NCI-H748 (cell line): Measurements from ENCODE around the gene EYA4.
"Not testable (repeated sequence)": the region's sequence is repeated elsewhere in the genome, so short reads cannot be mapped to it uniquely, and the experiment has no call there.

Source experiments
- DNase-seq: peaks from one replicate; lab custom pipeline; 2025; ENCODE audit not compliant: unreplicated experiment; lab: John Stamatoyannopoulos, UW

Gene EYA4

DNA sequence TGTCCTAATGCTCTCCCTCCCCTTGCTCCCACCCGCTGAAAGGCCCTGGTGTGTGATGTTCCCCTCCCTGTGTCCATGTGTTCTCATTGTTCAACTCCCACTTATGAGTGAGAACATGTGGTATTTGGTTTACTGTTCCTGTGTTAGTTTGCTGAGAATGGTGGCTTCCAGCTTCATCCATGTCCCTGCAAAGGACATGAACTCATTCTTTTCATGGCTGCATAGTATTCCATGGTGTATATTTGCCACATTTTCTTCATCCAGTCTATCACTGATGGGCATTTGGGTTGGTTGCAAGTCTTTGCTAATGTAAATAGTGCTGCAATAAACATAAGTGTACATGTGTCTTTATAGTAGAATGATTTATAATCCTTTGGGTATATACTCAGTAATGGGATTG, 313.0 kb downstream of the EYA4 start:
- DNase-seq: not testable (repeated sequence)

DNA sequence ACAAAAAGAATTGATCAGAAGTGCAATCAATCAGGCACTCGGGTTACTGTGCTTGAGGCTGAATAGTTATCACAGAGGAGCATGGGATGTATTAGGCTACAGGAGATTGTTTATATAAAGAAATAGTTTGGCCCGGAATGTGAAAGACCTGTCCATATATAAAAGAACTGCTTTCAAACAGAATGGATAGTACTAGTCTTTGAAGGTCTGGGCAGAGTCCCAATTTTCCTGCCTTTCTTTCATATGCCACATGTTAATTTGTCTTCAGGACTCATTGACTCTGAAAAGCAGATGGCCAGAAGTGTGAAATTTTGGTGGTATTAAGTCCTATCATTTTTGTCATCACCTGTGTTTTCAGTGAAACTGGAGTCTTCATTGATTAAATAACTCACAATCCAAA, 314.5 kb downstream of the EYA4 start:
- DNase-seq: no peak

DNA sequence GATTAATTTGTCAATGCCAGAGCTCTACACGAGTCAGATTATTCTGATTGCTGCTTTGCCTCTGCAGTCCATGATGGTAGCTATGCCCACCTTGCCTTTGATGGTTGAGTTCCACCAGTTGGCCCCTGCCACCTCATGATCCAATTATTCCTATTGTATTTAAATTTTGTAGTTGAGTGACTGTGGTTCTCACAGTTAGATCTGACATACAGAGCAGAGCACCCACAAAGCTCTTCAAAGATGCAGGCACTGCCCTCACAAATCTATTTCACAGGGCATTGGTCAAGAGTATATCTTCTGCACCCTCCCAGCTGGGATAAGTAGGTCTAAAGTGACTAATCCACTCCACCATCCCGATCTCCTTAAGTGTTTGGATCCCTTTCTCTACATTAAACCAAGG, 318.8 kb downstream of the EYA4 start:
- DNase-seq: no peak

DNA sequence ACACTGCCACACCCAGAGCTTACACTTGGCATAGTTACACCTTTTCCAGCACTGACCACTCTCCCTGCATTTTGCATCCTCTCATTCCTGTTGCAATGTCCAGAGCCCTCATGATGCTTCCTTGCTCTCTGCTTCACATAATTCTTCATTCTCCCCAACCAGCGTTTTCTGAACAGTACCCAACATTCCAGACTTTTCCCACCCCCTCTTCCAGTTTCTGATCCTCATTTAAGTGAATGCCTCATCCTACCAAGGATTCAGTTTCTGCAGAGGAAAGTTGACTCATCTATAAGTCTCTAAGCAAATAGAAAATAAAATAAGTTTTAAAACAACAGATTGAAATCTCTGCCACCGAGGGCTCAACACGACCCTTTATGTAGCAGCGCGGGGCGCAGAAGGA, 326.5 kb downstream of the EYA4 start:
- DNase-seq: no peak

DNA sequence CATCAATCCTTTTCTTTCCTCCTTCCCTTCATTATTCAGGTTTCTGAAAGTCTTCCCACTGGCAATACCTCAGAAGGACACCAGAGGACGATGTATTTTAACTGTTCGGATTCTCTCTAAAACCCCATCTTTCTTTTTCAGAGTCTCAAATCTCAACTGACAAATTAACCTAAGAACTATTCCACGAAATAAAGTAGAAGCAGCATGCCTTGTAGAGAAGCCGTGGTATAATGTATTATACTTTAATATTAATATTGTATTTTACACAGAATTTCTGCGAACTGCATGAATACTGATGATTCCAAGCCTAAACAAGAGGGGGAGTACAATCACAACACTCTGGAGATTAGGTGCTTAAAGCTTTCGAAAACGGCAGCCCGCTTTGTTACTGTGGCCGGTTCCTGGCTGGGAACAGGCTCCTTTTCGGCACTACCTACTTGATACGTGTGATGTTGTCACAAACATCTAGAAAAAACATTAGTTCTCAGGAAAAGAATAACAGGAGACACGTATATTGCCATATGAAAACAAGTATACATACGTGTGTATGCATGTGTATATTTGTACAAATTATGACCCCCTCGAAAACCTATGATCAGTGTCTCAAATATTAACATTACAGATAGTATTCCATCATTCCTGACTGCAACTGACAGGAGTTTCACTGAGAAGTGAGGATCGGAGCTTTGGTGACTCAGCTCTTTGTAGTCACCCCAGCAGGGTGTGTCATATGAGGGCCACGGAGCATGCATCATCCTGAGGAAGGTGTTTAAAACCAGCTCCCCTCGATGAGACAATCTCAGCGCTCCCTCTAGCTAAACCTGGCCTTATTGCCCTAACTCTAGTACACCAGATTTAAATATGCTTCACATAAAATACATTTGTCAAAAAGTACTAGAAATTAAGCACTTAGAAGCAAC, 328.1 kb downstream of the EYA4 start:
- DNase-seq: peak; percentile 75

DNA sequence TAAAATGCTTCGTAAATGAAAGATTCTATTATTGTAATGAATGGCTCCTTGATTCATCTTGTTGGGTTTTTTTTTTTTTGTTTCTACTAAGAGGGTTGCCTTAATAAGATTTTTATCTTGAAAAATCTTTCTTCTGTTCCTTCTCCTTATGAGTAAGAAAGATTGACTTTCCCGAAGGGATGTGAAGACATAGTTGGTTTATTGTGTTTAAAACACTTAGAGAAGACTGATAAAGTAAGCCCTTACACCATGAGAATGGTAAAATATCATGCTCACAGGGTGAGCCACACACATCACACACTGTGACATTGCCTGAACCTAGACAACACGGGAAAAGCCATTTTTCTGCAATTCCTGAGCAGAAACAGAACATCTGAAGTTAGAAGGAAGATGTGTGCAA, 330.5 kb downstream of the EYA4 start:
- DNase-seq: no peak

DNA sequence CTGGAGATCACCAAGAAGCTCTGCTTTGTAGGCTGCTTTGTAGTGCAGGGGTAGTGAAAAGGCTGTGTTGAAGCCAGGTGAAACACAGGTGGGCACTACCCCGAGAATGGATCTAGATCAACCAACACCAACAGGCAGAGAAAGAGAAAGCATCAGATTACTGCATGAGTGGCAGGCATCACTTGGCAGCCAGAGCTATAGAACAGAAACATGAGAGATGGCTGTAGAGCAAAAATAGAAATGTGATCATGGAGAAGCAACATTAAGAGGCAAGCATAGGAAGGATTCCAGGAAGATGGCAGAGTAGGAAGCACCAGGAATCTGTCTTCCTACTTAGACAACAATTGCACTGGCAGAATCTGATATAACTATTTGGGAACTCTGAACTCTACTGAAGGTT, 336.7 kb downstream of the EYA4 start:
- peak; percentile 22 for DNase-seq
